NCI-H2029 (cell line): ENCODE measurements around the gene TIFAB.

Experiments used
- DNase-seq: peaks from one replicate; lab custom pipeline; 2025; lab: John Stamatoyannopoulos, UW

The TIFAB gene

GRCh38 chr5:135425641-135426040, 26.5 kb downstream of the TIFAB start:
- no peak for DNase-seq

GRCh38 chr5:135423846-135424168, 28.3 kb downstream of the TIFAB start:
- DNase-seq = no peak

GRCh38 chr5:135423146-135423845, 28.9 kb downstream of the TIFAB start:
- DNase-seq = no peak

- no peak for DNase-seq
Observed at GRCh38 chr5:135422419-135422818, 29.7 kb downstream of the TIFAB start.

- DNase-seq = no peak
Observed at GRCh38 chr5:135417083-135417482, 35.1 kb downstream of the TIFAB start.

- no peak for DNase-seq
Observed at GRCh38 chr5:135405082-135405481, 47.1 kb downstream of the TIFAB start.

GRCh38 chr5:135402031-135402430, 50.1 kb downstream of the TIFAB start:
- DNase-seq = no peak

GRCh38 chr5:135400866-135401265, 51.3 kb downstream of the TIFAB start:
- DNase-seq = no peak

GRCh38 chr5:135399794-135400542, 52.2 kb downstream of the TIFAB start:
- DNase-seq = no peak

GRCh38 chr5:135398855-135399793, 53.0 kb downstream of the TIFAB start, which contains the start of gene MACROH2A1:
TSS of gene MACROH2A1 (minus strand) at chr5:135399231. CDS start at chr5:135389093, 10,138 bp downstream.
- DNase-seq = peak; percentile 84

- DNase-seq = peak; percentile 83
Observed at GRCh38 chr5:135398160-135398854, 53.8 kb downstream of the TIFAB start.
